Measurements from ENCODE around the gene EPAS1.
A peak's percentile ranks its signal among the peaks of the same experiment; 100 is the strongest.

Gene EPAS1

GRCh38 chr2:46339676-46340459 lies 42.7 kb downstream of the EPAS1 start:
- no peak for DNase-seq (ENCODE audit: low spot score)

GRCh38 chr2:46340740-46341420 lies 43.7 kb downstream of the EPAS1 start:
- DNase-seq (ENCODE audit: low spot score) = no peak

- DNase-seq (ENCODE audit: low spot score) = no peak
Measured at GRCh38 chr2:46342566-46343315, 45.5 kb downstream of the EPAS1 start.

GRCh38 chr2:46344706-46345105 lies 47.5 kb downstream of the EPAS1 start:
- no peak for DNase-seq (ENCODE audit: low spot score)

GRCh38 chr2:46345775-46346174 lies 48.6 kb downstream of the EPAS1 start:
- no peak for DNase-seq (ENCODE audit: low spot score)

GRCh38 chr2:46346719-46347118 lies 49.5 kb downstream of the EPAS1 start:
- DNase-seq (ENCODE audit: low spot score) = no peak

GRCh38 chr2:46347648-46348280 lies 50.6 kb downstream of the EPAS1 start:
- DNase-seq (ENCODE audit: low spot score) = no peak

GRCh38 chr2:46349115-46349547 lies 51.9 kb downstream of the EPAS1 start:
- no peak for DNase-seq (ENCODE audit: low spot score)

GRCh38 chr2:46350029-46350689 lies 53.0 kb downstream of the EPAS1 start:
- no peak for DNase-seq (ENCODE audit: low spot score)

- DNase-seq (ENCODE audit: low spot score) = no peak
Measured at GRCh38 chr2:46351098-46351749, 54.0 kb downstream of the EPAS1 start.

- DNase-seq (ENCODE audit: low spot score) = no peak
Measured at GRCh38 chr2:46351750-46352138, 54.5 kb downstream of the EPAS1 start.

GRCh38 chr2:46352621-46353020 lies 55.4 kb downstream of the EPAS1 start:
- DNase-seq (ENCODE audit: low spot score) = no peak

GRCh38 chr2:46353509-46353908 lies 56.3 kb downstream of the EPAS1 start:
- no peak for DNase-seq (ENCODE audit: low spot score)

- no peak for DNase-seq (ENCODE audit: low spot score)
Measured at GRCh38 chr2:46355756-46356155, 58.5 kb downstream of the EPAS1 start.

GRCh38 chr2:46356991-46357390 lies 59.8 kb downstream of the EPAS1 start:
- no peak for DNase-seq (ENCODE audit: low spot score)

GRCh38 chr2:46358713-46359112 lies 61.5 kb downstream of the EPAS1 start:
- no peak for DNase-seq (ENCODE audit: low spot score)

- no peak for DNase-seq (ENCODE audit: low spot score)
Measured at GRCh38 chr2:46360303-46360702, 63.1 kb downstream of the EPAS1 start.

- DNase-seq (ENCODE audit: low spot score) = no peak
Measured at GRCh38 chr2:46361920-46362666, 64.9 kb downstream of the EPAS1 start.

- DNase-seq (ENCODE audit: low spot score) = no peak
Measured at GRCh38 chr2:46362667-46363012, 65.4 kb downstream of the EPAS1 start.

- DNase-seq (ENCODE audit: low spot score) = peak; percentile 36
Measured at GRCh38 chr2:46363535-46364170, 66.4 kb downstream of the EPAS1 start.
